Karpas-422 (cell line): ENCODE results near the gene MEAF6. TPM values are rescaled to one million over a fixed set of nuclear protein-coding genes. Genes with fewer than 3 reads are reported as not detected.

ENCODE experiments used
- DNase-seq: peaks from one replicate; pipeline ENCODE4 v3.0.0-alpha.2; 2015
- H2AFZ ChIP-seq: fragments of 200-600 bp; sonication (generic); 2 replicates; pipeline ENCODE4 v1.6.1; 2014; ENCODE audit warnings: antibody characterized with exemption, low read length, mixed read lengths
- H3K27ac ChIP-seq: fragments of 200-600 bp; sonication (generic); 2 replicates; pipeline ENCODE4 v1.5.1; 2014; ENCODE audit warnings: mild to moderate bottlenecking, low read length, moderate library complexity
- H3K27me3 ChIP-seq: fragments of 200-600 bp; sonication (generic); 2 replicates; pipeline ENCODE4 v1.6.1; 2014; ENCODE audit warnings: low read length, mixed read lengths
- H3K36me3 ChIP-seq: fragments of 200-600 bp; sonication (generic); 2 replicates; pipeline ENCODE4 v1.6.1; 2014; ENCODE audit warnings: low read length, mixed read lengths; ENCODE audit not compliant: insufficient read depth
- H3K4me1 ChIP-seq: fragments of 200-600 bp; sonication (generic); 2 replicates; pipeline ENCODE4 v1.6.1; 2014; ENCODE audit warnings: mild to moderate bottlenecking, low read length, mixed read lengths
- H3K4me2 ChIP-seq: fragments of 200-600 bp; sonication (generic); 2 replicates; pipeline ENCODE4 v1.6.1; 2014; ENCODE audit warnings: low read length, low read depth, mild to moderate bottlenecking; ENCODE audit not compliant: poor library complexity, severe bottlenecking
- H3K4me3 ChIP-seq: fragments of 200-600 bp; sonication (generic); 2 replicates; pipeline ENCODE4 v1.5.1; 2014; ENCODE audit warnings: mild to moderate bottlenecking, antibody characterized with exemption, low read length, mixed read lengths
- H3K79me2 ChIP-seq: fragments of 200-600 bp; sonication (generic); 2 replicates; pipeline ENCODE4 v1.6.1; 2014; ENCODE audit warnings: mild to moderate bottlenecking, low read length, mixed read lengths
- H3K9ac ChIP-seq: fragments of 200-600 bp; sonication (generic); 2 replicates; pipeline ENCODE4 v1.6.0; 2014; ENCODE audit warnings: low read length
- H3K9me2 ChIP-seq: fragments of 200-600 bp; sonication (generic), shearing (Covaris generic); replicated peaks from 2 replicates; pipeline ENCODE4 v1.6.0; 2014; ENCODE audit warnings: mild to moderate bottlenecking, low read length, moderate library complexity; ENCODE audit not compliant: insufficient read depth
- H3K9me3 ChIP-seq: fragments of 300-700, 200-600 bp; sonication (generic); 2 replicates; pipeline ENCODE4 v1.6.1; 2014; ENCODE audit warnings: low read length, mixed read lengths
- H4K20me1 ChIP-seq: fragments of 200-600 bp; sonication (generic); 2 replicates; pipeline ENCODE4 v1.6.1; 2014; ENCODE audit warnings: mild to moderate bottlenecking, antibody characterized with exemption, low read length, low read depth; ENCODE audit not compliant: insufficient read depth
- small RNA-seq: library from RNA; depleted of rRNA; stranded (forward); fragments of <200 nt; gene quantifications from one replicate; pipeline ENCODE3, GENCODE V24; 2014
- total RNA-seq: library from RNA; depleted of rRNA; stranded (reverse); fragments of >200 nt; shearing (Covaris generic); gene quantifications from 2 replicates; pipeline ENCODE4 v1.2.3, GENCODE V29; 2014; ENCODE audit warnings: low replicate concordance; rRNA removed

The MEAF6 gene
- total RNA-seq, 1 experiment from 2014 or later = 105 TPM

DNA sequence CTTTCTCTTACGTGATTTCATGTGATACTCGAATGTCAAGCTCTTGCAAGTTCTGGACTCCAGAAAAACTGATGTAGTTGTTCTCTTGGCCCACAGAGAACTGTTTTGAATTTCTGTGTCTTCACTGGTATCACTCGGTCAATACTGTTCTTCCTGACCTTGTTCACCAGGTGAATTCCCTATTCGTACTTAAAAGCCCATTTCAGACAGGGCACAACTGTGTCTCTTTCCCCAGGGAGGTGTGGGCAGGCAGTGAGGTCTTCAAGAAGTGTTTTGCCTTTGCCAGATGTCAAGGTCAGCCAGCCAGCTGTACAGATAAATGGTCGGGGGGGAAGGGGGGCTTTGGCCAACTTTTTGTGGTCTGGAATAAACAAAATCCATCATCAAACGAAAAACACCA is 67.7 kb downstream of the MEAF6 start:
- H3K9me3 ChIP-seq = no peaks in the 10 kb centered on the region
- H3K9me2 ChIP-seq = no peaks in the 10 kb centered on the region
- peaks cover 12% of the 10 kb centered on the region for H3K4me1 ChIP-seq
- H3K27ac ChIP-seq = no peak overlapping the region
- no peak overlapping the region for H3K4me2 ChIP-seq
- DNase-seq = no peak
- H4K20me1 ChIP-seq = no peaks in the 10 kb centered on the region
- no peak overlapping the region for H3K4me3 ChIP-seq
- H3K36me3 ChIP-seq = no peaks in the 10 kb centered on the region
- no peaks in the 10 kb centered on the region for H3K27me3 ChIP-seq
- H3K9ac ChIP-seq = no peak overlapping the region
- H2AFZ ChIP-seq = no peak overlapping the region
- no peaks in the 10 kb centered on the region for H3K79me2 ChIP-seq

DNA sequence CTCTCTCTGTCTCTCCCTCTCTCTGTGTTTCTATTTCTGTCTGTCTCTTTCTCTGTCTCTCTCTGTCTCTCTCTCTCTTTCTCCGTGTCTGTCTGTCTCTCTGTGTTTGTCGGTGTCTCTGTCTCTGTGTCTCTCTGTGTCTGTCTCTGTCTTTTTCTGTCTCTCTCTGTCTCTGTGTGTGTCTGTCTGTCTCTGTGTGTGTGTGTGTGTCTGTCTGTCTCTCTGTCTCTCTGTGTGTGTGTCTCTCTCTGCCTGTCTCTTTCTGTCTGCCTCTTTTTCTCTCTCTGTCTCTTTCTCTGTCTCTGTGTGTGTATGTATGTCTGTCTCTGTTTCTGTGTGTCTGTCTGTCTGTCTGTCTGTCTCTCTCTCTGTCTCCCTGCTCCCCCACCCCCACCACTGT is 71.9 kb downstream of the MEAF6 start:
- no peaks in the 10 kb centered on the region for H3K36me3 ChIP-seq
- no peak for DNase-seq
- no peaks in the 10 kb centered on the region for H3K9me3 ChIP-seq
- H3K27me3 ChIP-seq = no peaks in the 10 kb centered on the region
- H4K20me1 ChIP-seq = no peaks in the 10 kb centered on the region
- no peak overlapping the region for H3K4me2 ChIP-seq
- no peaks in the 10 kb centered on the region for H3K79me2 ChIP-seq
- H3K4me3 ChIP-seq = no peak overlapping the region
- no peak overlapping the region for H2AFZ ChIP-seq
- peaks cover 5% of the 10 kb centered on the region for H3K4me1 ChIP-seq
- H3K9me2 ChIP-seq = no peaks in the 10 kb centered on the region
- no peak overlapping the region for H3K9ac ChIP-seq
- no peak overlapping the region for H3K27ac ChIP-seq

Small RNAs within 50 kb of the gene (small RNA-seq; reads per million reads assigned to genes)
- gene AL034379.1 = not detected
- 0.24 reads per million for gene MIR5581

Other genes starting within 250 kb of the MEAF6 start
- gene ZC3H12A, start 40.2 kb downstream of the MEAF6 start, total RNA-seq = 3.8 and 17.7 TPM in 2 replicates
- 8.6 and 9.7 TPM in 2 replicates for gene SNIP1, start 39.5 kb upstream of the MEAF6 start, total RNA-seq
- not detected in 2 replicates for gene DNALI1, start 42.2 kb upstream of the MEAF6 start, total RNA-seq
- gene GNL2, start 81.2 kb upstream of the MEAF6 start, total RNA-seq = 56.2 and 76.1 TPM in 2 replicates
- gene RSPO1, start 120.1 kb upstream of the MEAF6 start, total RNA-seq = not detected in 2 replicates
- gene CDCA8, start 177.8 kb upstream of the MEAF6 start, total RNA-seq = 25.7 and 33.1 TPM in 2 replicates